NCI-H187 (cell line): ENCODE data around the gene NXF2B.
"Not testable (repeated sequence)": the region's sequence is repeated elsewhere in the genome, so short reads cannot be mapped to it uniquely, and the experiment has no call there.

Experiments used
- DNase-seq, 2 experiments: peaks; one replicate each; lab custom pipeline; 2025; lab: John Stamatoyannopoulos, UW

NXF2B gene, protein sequence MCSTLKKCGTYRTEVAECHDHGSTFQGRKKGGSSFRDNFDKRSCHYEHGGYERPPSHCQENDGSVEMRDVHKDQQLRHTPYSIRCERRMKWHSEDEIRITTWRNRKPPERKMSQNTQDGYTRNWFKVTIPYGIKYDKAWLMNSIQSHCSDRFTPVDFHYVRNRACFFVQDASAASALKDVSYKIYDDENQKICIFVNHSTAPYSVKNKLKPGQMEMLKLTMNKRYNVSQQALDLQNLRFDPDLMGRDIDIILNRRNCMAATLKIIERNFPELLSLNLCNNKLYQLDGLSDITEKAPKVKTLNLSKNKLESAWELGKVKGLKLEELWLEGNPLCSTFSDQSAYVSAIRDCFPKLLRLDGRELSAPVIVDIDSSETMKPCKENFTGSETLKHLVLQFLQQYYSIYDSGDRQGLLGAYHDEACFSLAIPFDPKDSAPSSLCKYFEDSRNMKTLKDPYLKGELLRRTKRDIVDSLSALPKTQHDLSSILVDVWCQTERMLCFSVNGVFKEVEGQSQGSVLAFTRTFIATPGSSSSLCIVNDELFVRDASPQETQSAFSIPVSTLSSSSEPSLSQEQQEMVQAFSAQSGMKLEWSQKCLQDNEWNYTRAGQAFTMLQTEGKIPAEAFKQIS

GRCh38 chrX:102439908-102440307 is at the start of gene NXF2B:
TSS of gene NXF2B (minus strand) at chrX:102440008. CDS start at chrX:102380036, 59,972 bp downstream.
- DNase-seq = not testable (repeated sequence)

- not testable (repeated sequence) for DNase-seq
Observed at GRCh38 chrX:102478765-102479164, 39.0 kb upstream of the NXF2B start.

- DNase-seq = not testable (repeated sequence)
Observed at GRCh38 chrX:102471762-102472220, 32.0 kb upstream of the NXF2B start, which contains the start of gene TCP11X2. TSS of gene TCP11X2 (minus strand) at chrX:102471812.

- DNase-seq = not testable (repeated sequence)
Observed at GRCh38 chrX:102470215-102470614, 30.4 kb upstream of the NXF2B start.

DNA sequence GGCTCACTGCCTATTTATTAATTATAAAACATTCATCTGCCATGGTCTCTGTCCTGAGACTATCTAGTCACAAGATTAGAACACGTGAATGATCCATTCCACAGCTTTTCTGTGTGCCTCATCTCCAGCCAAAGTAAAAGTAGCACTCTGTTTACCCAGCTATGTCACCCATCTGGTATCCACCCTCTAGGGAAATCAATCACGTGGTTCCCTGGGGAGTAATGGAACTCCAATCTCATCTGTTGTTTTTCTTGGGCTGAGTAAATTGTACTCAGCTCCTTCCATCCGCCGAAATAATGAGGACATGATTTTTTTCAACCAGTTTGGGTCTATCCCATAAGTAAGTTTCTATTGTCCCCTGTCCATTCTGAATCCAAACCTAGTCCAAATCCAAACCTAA is 18.8 kb upstream of the NXF2B start:
- DNase-seq = not testable (repeated sequence)

- not testable (repeated sequence) for DNase-seq
Observed at GRCh38 chrX:102414493-102414892, 25.3 kb downstream of the NXF2B start.

GRCh38 chrX:102345916-102346315 is 93.9 kb downstream of the NXF2B start:
- DNase-seq = no peak

- no peak for DNase-seq
Observed at GRCh38 chrX:102341867-102342266, 97.9 kb downstream of the NXF2B start.

GRCh38 chrX:102339312-102340298 is 100.2 kb downstream of the NXF2B start:
- no peak for DNase-seq

DNA sequence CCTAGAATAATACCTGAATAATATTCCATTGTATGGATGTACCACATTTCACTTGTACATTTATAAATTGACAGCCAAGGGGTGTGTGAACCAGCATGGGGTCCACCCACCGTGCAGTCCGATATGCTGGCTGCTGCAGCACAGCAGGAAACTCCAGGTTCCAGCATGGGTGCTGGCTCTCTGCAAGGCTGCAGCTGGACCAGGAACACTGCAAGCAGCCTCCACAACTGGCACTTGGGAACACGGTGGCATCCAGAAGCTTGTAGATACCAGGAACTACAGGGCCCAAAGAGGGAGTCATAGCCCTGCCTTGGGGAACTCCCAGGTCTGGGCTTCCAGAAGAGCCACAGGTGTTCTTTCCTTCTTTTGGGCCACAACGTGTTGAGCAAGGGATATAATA is 101.6 kb downstream of the NXF2B start:
- no peak for DNase-seq
